ENCODE results near the gene COLGALT1.
A peak's percentile ranks its signal among the peaks of the same experiment; 100 is the strongest.

COLGALT1 gene

GRCh38 chr19:17598953-17599352 is 43.5 kb downstream of the COLGALT1 start:
- DNase-seq (ENCODE audit: low read depth in 2 of 2), result no peak

DNA sequence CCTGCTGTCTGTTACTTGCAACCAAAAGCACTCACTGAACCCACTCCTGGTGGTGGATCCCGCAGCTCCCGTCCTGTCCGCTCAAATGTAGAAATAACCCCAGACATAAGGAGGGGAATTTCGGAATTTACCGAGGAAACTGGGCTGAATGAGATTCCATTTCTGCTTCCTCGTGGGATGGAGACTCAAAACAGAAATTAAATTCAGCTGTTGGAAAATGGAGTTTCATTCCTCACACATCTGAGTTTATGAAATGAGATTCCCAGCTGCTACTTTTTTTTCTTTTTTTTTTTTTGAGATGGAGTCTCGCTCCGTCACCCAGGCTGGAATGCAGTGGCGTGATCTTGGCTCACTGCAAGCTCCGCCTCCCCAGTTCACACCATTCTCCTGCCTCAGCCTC is 44.3 kb downstream of the COLGALT1 start:
- DNase-seq (ENCODE audit: low read depth in 2 of 2), result no peak

GRCh38 chr19:17601683-17602082 is 46.2 kb downstream of the COLGALT1 start:
- no peak for DNase-seq (ENCODE audit: low read depth in 2 of 2)

DNA sequence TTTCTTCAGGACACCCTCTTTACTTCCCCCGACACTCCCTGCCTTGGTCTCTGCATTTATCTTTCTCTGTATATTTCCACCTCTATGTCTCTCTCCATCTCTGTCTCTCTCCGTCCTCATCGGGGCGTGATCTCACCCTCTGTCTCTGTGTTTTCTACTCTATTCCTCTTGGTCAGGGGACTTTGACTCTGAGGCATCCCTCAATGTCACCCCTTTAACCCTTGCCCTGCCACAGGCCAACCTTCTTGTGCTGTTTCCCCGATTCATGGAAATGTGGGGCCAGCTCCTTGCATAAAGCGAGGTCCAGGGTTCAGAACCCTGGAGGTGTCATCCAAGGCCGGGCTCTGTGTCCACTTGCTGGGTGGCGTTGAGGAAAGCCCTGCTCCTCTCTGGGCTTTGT is 46.8 kb downstream of the COLGALT1 start:
- no peak for DNase-seq (ENCODE audit: low read depth in 2 of 2)

DNA sequence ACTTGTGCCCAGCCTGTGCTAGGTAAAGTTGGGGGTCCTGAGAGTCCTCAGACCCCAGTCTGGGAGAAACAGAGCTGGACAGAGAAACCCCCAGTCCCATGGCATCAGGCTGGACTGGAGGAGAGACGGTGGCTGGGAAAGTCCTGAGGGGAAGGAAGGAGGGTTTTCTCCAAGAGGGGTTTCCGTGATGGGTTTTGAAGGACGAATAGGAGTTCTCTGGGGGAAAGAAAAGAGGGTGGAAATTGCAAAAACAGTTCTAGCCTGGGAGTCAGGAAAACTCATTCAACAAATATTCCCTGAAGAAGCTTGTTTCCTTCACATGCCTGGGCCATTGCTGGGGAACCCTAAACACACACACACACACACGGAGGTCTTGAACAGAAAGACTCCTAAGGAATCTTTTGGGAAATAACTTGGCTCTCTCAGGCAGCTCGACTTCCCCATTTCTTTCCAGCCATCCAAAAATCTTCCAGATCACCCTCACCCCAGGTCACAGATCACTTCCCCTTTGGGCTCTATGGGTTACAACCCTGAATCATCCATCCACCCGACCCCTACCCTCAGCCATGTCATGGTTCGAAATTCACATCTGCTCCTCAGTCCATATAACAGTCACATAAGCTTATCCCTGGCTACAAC is 47.5 kb downstream of the COLGALT1 start:
- DNase-seq (ENCODE audit: low read depth in 2 of 2), result no peak

DNA sequence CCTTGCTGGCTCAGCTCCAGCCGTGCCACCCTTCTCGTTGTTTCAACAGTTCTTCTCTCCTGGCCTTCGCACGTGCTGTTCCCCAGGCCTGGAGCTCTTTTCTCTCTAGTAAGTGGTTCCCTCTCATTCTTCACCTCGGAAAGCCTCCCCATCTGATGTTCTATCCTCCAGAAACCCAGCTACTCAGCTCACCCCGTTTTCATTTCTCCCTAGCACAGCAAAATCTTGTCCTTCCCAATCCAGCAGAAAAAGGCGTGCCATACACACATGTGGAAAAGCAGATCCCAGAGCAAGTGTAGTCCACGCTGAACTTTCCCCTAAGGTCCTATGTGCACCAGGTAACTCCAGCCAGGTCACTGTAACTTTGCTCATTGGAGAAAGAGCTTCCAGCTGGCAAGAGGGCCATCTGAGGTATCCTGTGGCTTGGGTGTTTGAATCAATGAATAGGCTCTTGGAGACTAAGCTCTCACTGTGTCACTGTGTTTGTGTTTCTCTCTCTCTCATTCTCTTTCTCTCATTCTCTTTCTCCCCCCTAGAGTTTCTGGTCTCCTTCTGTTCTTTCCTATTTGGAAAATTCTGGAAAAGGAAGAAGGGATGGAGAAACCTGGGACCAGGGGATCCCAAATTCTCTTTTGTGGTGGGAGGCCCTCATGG is 49.0 kb downstream of the COLGALT1 start:
- no peak for DNase-seq (ENCODE audit: low read depth in 2 of 2)

DNA sequence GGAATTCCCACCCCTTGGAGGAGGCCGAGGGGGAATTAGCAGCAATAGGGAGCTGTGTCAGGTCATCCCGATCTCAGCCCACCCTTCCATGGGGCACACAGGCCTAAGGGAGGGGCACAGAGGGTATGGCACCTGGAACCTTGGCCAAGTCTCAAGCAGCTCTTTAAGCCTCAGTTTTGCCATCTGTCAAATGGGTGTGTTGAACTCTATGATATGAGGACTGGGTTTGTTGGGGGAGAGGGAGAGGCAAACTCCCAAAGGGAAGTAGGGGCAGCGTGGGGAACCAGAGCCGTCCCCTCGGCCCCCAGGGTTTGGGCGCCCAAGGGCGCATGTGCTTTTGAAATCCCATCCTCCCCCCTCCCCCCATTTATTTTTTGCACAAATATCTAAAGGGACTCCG is 49.7 kb downstream of the COLGALT1 start:
- DNase-seq (ENCODE audit: low read depth in 2 of 2), result no peak

DNA sequence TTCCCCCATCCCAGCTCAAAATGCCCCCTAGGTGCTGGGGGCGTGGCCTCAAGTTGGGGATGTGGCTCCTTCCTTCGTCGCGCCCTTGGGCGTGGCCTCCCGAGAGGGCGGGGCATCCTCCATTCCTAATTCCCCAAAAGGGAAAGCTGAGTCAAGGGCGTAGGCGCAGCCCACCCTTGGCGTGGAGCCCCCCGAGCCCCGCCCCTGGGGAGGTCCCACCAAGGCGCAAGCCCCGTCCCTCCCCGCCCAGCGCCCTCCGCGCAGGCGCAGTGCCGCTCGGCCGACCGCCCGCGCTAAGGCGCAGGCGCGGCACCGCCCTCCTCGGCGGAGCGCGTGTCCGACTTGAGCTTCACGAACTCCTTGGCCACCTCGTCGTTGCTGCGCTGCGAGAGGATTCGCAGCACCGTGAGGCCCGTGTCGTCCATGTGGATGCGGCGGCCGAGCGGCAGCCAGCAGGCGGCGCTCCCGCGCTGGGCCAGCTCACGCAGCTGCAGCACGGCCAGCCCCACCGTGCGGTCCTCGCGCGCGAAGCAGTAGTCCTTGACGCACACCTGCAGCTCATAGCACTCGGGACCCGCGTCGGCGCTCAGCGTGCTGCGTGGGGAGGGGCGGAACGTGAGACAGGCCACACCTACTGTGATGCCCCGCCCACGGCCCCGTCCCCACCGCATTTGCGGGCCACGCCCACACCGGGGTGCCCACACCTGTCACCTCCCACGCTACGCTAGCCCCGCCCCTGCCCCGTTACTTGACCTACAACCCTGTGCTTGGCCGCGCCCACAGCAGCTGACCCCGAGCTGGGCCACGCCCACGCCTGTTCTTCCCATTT is 50.5 kb downstream of the COLGALT1 start:
- DNase-seq (ENCODE audit: low read depth in 2 of 2), result peak; percentile 67 to 83

DNA sequence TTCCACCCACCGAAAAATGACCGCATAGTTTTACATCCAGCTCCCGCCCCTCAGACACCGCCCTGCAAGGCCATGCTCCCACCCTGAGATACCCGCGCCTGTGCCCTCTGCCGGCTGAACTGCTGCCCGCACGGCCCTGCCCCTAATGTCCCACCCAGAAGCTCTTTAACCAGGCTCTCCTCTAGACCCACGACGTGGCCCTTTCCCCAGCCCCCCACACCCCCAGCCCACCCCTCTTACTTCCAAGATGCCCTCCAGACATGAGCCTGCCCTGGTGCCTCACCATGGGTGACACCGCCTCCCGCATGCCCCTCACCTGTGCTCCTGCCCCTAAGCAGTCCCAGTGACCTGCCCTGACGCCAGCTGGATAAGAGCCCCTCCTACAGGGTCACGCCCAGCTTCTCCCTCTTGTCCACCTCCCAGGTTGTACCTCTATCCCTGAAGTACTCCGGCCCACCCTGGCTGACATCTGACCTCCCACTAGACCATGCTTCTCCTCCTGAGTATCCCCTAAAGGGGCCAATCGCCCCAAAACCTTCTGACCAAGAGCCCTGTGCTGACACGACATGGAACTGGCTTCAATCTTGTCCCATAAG is 51.2 kb downstream of the COLGALT1 start:
- no peak for DNase-seq (ENCODE audit: low read depth in 2 of 2)

- DNase-seq (ENCODE audit: low read depth in 2 of 2), result no peak
Observed at GRCh38 chr19:17607936-17608335, 52.5 kb downstream of the COLGALT1 start.

DNA sequence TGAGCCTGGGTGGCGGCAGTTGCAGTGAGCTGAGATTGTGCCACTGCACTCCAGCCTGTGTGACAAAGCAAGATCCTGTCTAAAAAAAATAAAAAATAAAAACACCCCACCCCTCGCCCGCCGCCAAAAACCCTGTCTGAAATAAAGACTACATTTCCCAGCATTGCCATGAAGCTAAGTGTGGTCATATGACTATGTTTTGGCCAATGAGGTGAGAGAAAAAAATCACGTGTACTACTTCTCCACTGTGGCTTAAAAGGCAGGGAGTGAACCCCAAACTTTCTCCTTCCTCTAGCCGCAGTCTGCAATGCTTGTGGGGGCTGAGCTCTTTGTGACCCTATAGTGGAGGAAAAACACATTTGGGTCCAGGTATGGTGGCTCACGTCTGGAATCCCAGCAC is 54.9 kb downstream of the COLGALT1 start:
- DNase-seq (ENCODE audit: low read depth in 2 of 2), result no peak

- DNase-seq (ENCODE audit: low read depth in 2 of 2), result no peak
Observed at GRCh38 chr19:17611462-17612244, 56.2 kb downstream of the COLGALT1 start.

- no peak for DNase-seq (ENCODE audit: low read depth in 2 of 2)
Observed at GRCh38 chr19:17614476-17614875, 59.0 kb downstream of the COLGALT1 start.

DNA sequence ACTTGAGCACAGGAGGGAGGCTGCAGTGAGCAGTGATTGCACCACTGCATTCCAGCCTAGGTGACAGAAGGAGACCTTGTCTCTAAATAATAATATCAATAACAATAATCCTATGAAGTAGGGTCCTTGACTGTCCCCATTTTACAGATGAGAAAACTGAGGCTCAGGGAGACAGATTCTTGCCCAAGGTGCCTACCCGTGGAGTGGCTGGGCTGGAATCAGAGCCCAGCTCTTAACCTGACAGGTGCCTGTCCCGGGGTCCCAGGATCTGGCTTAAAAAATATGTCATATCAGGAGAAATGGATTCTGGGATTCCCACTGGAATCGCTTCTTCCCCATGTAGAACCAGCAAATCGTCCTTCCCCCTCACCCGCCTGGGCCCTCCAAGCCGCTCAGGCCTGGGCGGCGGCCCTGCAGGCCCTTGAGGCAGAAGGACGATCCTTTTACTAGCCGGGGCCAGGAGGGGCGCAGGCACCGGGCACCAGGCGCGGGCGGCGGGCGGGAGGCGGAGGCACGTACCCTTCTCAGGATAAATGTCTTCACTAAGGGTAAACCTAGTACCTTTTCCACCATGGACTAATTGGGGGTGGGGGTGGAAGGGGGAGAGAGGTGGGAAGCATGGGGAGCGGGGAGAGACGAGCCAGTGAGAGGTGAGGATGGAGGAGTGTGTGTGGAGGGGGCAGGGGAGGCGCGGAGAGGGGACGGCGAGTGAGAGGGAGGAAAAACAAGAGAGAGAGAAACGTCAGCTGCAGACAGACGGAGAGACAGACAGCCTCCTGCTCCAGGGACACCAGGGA is 60.6 kb downstream of the COLGALT1 start:
- DNase-seq (ENCODE audit: low read depth in 2 of 2), result no peak

- no peak for DNase-seq (ENCODE audit: low read depth in 2 of 2)
Observed at GRCh38 chr19:17616686-17616960, 61.2 kb downstream of the COLGALT1 start.

GRCh38 chr19:17616961-17617806 is 61.7 kb downstream of the COLGALT1 start:
- DNase-seq (ENCODE audit: low read depth in 2 of 2), result no peak

GRCh38 chr19:17617807-17618192 is 62.4 kb downstream of the COLGALT1 start:
- DNase-seq (ENCODE audit: low read depth in 2 of 2), result no peak

DNA sequence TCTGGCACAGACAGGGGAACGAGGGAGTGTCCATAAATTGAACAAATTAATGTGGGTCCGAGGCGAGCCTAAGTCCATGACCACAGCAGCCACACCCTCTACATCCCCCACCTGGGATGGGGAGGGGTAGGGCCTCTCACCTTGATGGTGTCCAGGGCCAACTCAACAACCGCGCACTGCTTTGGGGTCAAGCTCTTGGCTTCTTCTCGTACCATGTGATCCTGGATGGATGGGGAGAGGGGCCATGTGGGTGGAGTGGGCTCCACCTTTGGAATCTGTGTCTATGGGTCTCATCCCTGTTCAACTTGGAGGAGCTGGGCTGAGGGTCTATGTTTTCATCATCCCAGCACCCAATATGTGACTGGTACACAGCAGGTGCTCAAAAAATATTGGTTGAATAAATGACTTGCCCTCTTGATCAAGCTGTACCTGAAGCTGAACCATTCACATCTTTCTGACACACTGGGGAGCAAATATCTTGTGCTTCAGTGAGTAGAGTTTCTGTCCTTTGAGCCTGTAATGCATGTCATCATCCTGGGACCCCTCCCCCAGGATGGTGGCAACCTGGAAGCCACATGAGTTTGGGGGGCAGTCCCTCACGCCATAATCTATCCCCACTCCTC is 62.9 kb downstream of the COLGALT1 start:
- DNase-seq (ENCODE audit: low read depth in 2 of 2), result no peak

GRCh38 chr19:17618936-17619335 is 63.5 kb downstream of the COLGALT1 start:
- DNase-seq (ENCODE audit: low read depth in 2 of 2), result no peak

- DNase-seq (ENCODE audit: low read depth in 2 of 2), result no peak
Observed at GRCh38 chr19:17620696-17621095, 65.2 kb downstream of the COLGALT1 start.
